B cell (primary cell): ENCODE results near the gene CLCN5.

ENCODE experiments used
- EZH2 ChIP-seq: IDR thresholded peaks from 2 replicates; pipeline ENCODE4 v1.6.1; 2012; ENCODE audit warnings: borderline replicate concordance, low read depth, mild to moderate bottlenecking, moderate library complexity, low read length; ENCODE audit not compliant: insufficient read depth, poor library complexity, severe bottlenecking
- TF ChIP-seq, protein P1 (sequence below): fragments of 200-600 bp; IDR thresholded peaks from one replicate; pipeline ENCODE4 v1.8.0; 2022; ENCODE audit warnings: antibody characterized with exemption, mild to moderate bottlenecking

- TF ChIP-seq, protein P1, sequence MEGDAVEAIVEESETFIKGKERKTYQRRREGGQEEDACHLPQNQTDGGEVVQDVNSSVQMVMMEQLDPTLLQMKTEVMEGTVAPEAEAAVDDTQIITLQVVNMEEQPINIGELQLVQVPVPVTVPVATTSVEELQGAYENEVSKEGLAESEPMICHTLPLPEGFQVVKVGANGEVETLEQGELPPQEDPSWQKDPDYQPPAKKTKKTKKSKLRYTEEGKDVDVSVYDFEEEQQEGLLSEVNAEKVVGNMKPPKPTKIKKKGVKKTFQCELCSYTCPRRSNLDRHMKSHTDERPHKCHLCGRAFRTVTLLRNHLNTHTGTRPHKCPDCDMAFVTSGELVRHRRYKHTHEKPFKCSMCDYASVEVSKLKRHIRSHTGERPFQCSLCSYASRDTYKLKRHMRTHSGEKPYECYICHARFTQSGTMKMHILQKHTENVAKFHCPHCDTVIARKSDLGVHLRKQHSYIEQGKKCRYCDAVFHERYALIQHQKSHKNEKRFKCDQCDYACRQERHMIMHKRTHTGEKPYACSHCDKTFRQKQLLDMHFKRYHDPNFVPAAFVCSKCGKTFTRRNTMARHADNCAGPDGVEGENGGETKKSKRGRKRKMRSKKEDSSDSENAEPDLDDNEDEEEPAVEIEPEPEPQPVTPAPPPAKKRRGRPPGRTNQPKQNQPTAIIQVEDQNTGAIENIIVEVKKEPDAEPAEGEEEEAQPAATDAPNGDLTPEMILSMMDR, result peak; percentile 76
- TF ChIP-seq EZH2, result no peak
Observed at GRCh38 chrX:49919617-49920016, 2.8 kb upstream of the CLCN5 start.
